ENCODE measurements around the gene UACA.

DNA sequence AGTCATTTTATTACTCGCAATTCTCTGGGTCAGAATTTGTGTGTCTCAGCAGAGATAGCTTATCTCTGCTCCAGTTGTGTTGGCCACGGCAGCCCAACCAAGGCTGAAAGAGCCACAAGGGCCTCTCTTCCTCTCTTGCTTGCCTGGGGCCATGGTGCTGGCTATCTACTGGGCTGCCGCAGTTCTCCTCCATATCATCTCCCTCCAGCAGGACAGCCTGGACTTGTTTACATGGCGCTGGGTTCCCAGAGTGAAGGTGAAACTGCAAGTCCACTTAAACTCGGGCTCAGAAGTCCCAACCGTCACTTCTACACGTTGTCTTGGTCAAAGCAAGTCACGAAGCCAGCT lies 134.8 kb downstream of the UACA start:
- no peak for TF ChIP-seq POLR2AphosphoS5 (IDR thresholded peaks at IDR 0.05)
- TF ChIP-seq, protein P1, sequence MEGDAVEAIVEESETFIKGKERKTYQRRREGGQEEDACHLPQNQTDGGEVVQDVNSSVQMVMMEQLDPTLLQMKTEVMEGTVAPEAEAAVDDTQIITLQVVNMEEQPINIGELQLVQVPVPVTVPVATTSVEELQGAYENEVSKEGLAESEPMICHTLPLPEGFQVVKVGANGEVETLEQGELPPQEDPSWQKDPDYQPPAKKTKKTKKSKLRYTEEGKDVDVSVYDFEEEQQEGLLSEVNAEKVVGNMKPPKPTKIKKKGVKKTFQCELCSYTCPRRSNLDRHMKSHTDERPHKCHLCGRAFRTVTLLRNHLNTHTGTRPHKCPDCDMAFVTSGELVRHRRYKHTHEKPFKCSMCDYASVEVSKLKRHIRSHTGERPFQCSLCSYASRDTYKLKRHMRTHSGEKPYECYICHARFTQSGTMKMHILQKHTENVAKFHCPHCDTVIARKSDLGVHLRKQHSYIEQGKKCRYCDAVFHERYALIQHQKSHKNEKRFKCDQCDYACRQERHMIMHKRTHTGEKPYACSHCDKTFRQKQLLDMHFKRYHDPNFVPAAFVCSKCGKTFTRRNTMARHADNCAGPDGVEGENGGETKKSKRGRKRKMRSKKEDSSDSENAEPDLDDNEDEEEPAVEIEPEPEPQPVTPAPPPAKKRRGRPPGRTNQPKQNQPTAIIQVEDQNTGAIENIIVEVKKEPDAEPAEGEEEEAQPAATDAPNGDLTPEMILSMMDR (IDR thresholded peaks at IDR 0.05) = no peak
- no peak for TF ChIP-seq POLR2A (IDR thresholded peaks at IDR 0.05)
